Renal cortical epithelial cell (primary cell): Measurements from ENCODE around the gene CDH9. TPM values are rescaled to one million over a fixed set of nuclear protein-coding genes. Genes with fewer than 3 reads are reported as not detected.
"Not testable (repeated sequence)": the region's sequence is repeated elsewhere in the genome, so short reads cannot be mapped to it uniquely, and the experiment has no call there.

ENCODE experiments used
- DNase-seq: peaks from one replicate; pipeline ENCODE4 v3.0.0-alpha.2; 2011; ENCODE audit warnings: low read depth
- total RNA-seq: library from RNA; depleted of rRNA; stranded (reverse); fragments of >200 nt; gene quantifications from 2 replicates; pipeline ENCODE4 v1.2.3, GENCODE V29; 2014

CDH9 gene
- total RNA-seq, 1 donor from 2014 or later, result not detected

GRCh38 chr5:26945901-26946300 is 92.5 kb downstream of the CDH9 start:
- DNase-seq, result no peak

GRCh38 chr5:26942481-26942880 is 95.9 kb downstream of the CDH9 start:
- DNase-seq, result no peak

DNA sequence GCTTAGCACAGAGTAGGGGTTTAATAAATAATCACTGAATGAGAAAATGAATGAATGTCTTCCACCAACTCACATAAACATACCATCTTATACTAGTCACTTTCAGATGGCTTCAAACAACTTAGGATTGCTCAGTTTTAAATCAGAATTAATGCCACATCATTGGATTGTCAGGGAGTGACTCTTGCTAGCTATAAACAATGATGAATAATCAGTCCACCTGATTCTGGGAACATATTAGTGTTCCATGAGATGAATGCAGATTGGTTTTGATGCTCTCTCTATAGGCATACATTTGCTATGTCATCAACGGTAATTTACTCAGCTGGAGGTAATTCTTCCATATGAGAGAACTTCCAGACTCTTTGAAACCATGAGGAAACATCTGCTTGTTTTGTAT is 97.4 kb downstream of the CDH9 start:
- DNase-seq, result no peak

- DNase-seq, result no peak
Observed at GRCh38 chr5:26932238-26932637, 106.1 kb downstream of the CDH9 start.

DNA sequence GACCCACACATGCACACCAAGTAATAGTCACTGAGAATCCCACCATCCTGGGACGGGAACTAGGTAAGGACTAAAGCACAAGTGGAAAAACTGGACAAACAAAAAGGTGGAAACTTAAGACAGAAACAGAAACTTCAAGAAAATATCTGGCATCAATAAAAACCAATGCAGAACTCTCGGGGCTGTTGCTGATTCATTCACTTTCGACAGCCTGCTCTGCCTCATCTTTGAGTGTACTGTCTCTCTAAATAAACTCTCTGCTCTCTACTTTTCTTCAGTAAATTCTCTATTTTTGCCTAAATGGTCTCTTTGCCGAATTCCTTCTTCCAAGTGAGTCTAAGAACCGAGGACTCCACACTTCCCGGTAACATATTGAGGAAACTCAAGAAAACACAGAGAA is 116.9 kb downstream of the CDH9 start:
- no peak for DNase-seq

DNA sequence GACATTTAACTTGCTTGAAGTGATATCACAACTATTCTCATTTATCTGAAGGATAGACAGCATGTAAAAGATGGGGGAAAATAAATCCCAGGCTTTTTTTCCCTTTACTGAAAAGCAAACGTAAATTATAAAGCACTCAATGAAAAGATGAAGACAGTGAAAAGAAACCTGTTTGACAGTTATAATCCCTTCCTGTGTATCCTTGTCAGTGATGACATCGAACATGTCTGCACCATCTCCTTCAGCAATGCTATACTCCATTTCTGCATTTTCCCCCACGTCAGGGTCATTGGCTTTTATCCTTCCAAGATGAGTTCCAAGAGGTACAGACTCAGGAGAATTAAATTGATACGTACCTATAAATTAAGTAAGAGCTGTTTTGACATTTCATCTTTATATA is 134.9 kb downstream of the CDH9 start:
- no peak for DNase-seq

GRCh38 chr5:26894719-26895263 is 143.6 kb downstream of the CDH9 start:
- peak; percentile 4 for DNase-seq

DNA sequence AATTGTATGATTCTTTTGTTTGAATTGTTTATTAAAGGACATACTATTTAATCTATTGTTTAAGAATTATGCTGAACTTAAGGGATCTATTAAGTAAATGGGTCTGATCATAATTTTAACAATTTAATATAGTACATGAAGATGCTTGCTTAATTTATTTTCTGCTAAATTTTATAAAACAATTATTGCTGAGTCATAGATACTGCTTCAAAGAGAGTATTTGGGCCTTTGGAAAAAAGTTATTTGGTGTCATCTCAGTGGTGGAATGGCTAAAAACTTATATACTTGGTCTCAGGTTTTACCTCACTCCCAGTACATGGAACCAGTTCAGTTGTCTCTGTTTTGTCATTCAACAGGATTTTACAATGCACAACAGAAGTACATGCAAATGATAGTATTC is 145.3 kb downstream of the CDH9 start:
- DNase-seq, result no peak

DNA sequence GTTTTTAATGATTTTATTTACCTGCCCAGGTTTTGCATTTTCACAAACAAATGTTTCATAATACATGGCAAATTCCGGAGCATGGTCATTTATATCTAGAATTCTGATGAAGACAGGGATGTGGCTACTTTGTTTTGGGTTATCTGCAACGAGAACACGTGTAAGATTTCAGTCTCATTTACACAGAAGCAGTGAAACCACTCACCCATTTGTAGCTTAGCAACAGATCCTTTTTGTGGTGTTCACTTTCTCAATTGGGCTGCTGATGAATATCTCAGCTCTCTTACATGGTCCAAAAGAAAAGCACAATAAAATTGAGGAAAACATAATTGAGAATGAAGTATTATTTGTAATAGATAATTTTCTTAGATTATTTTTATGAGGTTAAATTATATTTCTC is 148.6 kb downstream of the CDH9 start:
- no peak for DNase-seq

DNA sequence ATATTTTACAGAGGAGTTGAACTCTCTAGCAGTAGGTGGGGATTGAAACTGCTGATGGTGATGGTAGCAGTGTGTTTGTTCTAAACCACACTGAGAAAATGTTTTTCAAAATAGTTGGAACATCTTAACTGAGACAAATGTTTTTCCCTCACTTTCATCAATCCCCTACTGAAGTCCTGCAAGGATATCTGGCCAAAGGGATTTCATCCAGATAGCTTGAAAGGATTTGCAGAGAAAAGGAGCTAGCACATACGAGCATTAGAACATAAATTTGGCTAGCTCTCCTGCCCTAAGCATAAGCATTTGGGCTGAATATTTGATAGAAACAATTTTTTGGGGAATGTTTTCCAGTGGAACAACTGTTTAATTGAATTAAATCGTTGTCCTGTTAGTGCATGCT is 153.9 kb downstream of the CDH9 start:
- DNase-seq, result no peak

DNA sequence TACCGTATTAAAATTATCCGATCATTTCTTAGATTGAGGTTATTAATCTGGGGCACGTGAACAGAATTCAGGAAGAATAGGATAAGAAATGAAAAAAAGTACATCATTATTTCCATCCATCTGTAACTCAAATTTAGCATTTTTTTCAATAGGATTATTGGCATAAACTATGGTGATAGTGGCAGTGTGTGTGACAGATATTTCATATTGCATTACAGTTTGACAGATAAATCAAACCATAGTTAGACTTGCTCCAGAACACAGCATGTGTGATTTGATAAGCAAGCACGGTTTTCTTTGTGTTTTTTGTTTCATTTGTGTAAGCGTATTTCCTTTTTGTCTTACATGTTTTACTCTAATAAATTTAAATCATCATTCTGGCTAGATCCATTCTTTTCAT is 155.0 kb downstream of the CDH9 start:
- no peak for DNase-seq

DNA sequence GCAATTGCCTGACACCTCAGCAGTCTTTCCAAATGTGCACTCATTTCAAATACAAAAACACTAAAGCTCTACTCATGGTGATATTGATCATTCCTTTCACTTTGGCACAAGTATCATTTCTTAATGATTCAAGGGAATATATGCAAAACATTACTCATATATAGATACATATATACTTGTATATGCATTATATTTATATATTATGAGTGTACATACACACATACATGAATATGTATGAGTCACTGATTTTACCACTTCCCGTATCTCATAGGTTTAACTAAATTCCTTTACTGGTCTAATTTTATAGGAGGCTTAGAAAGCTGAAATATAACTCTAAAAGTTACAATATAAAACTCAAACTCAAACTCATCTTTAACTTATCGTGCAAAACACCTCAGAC is 156.5 kb downstream of the CDH9 start:
- DNase-seq, result no peak

GRCh38 chr5:26877154-26877553 is 161.2 kb downstream of the CDH9 start:
- DNase-seq, result no peak

- DNase-seq, result no peak
Observed at GRCh38 chr5:26872337-26872736, 166.0 kb downstream of the CDH9 start.

DNA sequence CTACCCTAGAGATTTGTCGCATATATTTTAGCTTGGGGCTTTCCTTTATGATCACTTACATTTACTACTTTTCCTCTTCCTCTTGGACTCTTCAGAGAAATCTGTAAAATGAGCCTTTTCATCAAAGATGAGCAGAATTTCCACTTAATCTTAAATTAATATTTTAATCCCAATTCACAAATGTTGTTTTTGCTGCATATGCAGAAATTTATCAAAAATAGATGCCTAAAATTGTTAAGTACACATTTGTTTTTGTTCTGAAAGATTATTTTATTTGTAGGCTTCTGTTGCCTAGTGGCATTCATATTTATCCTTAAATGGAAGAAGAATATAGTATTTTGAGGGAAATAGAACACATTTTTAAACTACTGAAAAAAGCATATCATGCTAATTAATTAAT is 168.6 kb downstream of the CDH9 start:
- no peak for DNase-seq

DNA sequence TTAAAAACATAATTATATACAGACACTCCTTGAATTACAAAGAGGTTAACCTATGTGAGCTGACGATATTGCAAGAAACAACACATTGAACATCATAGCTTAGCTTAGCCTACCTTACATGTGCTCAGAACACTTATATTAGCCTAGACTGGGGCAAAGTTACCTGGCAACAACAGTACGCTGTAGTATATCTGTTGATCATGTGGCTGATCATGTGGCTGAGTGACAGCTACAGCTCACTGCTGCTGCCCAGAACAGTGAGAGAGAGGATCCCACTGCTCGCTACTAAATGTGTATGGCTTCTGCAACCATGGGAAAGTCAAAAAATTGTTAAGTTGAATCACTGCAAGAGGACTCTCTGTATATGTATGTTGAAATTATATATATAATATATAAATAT is 169.9 kb downstream of the CDH9 start:
- DNase-seq, result no peak

DNA sequence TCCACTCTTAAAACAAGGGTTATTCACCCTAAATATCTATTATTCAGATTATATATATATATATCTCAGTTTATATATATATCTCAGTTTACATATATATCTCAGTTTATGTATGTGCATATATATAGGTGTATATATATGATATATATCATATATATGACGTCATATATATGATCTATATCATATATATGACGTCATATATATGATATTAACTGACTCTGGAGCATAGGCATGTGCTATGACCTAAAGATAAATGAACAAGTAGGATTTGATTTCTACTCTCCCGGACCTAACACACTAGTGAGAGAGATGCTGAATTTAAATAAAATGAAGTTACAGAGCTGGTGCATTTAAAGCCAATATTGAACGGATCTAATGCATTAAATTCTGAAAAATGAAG is 174.3 kb downstream of the CDH9 start:
- DNase-seq, result no peak

DNA sequence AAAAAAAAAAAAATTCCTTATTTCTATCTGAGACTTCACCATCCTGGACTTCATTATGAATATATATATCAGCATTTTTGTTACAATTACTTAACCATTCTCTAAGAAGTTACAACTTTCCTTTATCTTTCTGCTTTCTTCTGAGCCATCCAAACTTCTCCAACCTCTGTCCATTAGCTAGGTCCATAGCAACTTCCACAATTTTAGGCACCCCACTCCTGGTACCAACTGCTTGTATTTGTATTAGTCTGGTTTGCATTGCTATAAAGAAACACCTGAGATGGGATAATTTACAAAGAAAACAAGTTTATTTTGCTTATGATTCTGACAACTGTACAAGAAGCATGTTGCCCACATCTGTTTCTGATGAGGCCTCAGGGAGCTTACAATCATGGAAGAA is 182.1 kb downstream of the CDH9 start:
- no peak for DNase-seq

DNA sequence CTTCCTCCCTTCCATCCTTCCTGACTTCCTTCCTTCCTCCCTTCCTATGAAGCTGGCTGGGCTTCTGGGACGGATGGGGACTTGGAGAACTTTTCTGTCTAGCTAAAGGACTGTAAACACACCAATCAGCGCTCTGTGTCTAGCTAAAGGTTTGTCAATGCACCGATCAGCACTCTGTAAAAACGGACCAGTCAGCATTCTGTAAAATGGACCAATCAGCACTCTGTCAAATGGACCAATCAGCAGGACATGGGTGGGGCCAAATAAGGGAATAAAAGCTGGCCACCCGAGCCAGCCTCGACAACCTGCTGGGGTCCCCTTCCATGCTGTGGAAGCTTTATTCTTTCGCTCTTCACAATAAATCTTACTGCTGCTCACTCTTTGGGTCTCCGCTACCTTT is 185.9 kb downstream of the CDH9 start:
- DNase-seq, result not testable (repeated sequence)

- no peak for DNase-seq
Observed at GRCh38 chr5:26847041-26847736, 191.2 kb downstream of the CDH9 start.

DNA sequence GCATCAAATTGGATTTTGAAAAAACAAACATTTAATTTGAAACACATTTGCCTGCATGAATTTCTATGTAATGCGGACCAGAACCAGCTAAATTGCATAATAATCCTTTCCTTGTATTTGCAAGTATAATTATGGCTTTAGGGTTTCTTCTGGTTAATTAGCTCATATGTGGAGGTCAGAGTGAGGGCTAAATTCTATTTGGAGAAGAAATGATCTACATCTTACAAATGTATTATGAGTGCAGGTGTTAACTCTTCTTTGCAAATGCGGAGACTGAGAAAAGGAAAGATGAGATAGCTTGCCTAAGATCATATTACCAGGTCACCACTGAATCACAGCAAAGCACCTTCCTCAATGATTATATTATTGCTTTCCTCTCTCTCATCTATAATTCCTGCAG is 194.7 kb downstream of the CDH9 start:
- DNase-seq, result no peak

- no peak for DNase-seq
Observed at GRCh38 chr5:26833596-26833995, 204.8 kb downstream of the CDH9 start.
